Spleen (tissue), 11 donors: Measurements from ENCODE around the gene CDC5L. TPM values are rescaled to one million over a fixed set of nuclear protein-coding genes. Genes with fewer than 3 reads are reported as not detected.

Experiments used
- DNase-seq: peaks from one replicate; pipeline ENCODE4 v3.0.0-alpha.2; 2020
- H3K27ac ChIP-seq, 8 donors: fragments of 200-600 bp; sonication (generic) in 7 of 8; 1 replicate in 4 of 8; 2 replicates in 4 of 8; pipeline versions ENCODE4 v1.5.0 to v1.8.0; 2016 to 2021; ENCODE audit warnings: inconsistent platforms in 4 of 8, mild to moderate bottlenecking in 4 of 8, moderate library complexity in 1 of 8
- H3K27me3 ChIP-seq, 7 donors: fragments of 200-600 bp; sonication (generic) in 6 of 7; replicated peaks in 1 of 7; 1 replicate in 4 of 7; 2 replicates in 3 of 7; pipeline versions ENCODE4 v1.5.0 to v1.8.0; 2016 to 2021; ENCODE audit warnings: inconsistent platforms in 3 of 7, mild to moderate bottlenecking in 1 of 7
- H3K36me3 ChIP-seq, 6 donors: fragments of 200-600 bp; sonication (generic) in 5 of 6; 1 replicate in 4 of 6; 2 replicates in 2 of 6; pipeline versions ENCODE4 v1.5.0 to v1.8.0; 2016 to 2021; ENCODE audit warnings: inconsistent platforms in 2 of 6
- H3K4me1 ChIP-seq, 6 donors: fragments of 200-600 bp; sonication (generic) in 5 of 6; 1 replicate in 3 of 6; 2 replicates in 3 of 6; pipeline versions ENCODE4 v1.5.0 to v1.8.0; 2016 to 2021; ENCODE audit warnings: inconsistent platforms in 3 of 6
- H3K4me3 ChIP-seq, 8 donors: fragments of 200-600 bp; sonication (generic) in 7 of 8; 1 replicate in 4 of 8; 2 replicates in 4 of 8; pipeline versions ENCODE4 v1.5.0 to v1.8.0; 2016 to 2021; ENCODE audit warnings: inconsistent platforms in 4 of 8, mild to moderate bottlenecking in 4 of 8, moderate library complexity in 2 of 8
- H3K9me3 ChIP-seq, 8 donors: fragments of 200-600 bp; sonication (generic) in 7 of 8; 1 replicate in 4 of 8; 2 replicates in 4 of 8; pipeline versions ENCODE4 v1.5.0 to v1.8.0; 2016 to 2021; ENCODE audit warnings: inconsistent platforms in 4 of 8
- CTCF ChIP-seq, 11 experiments: fragments of 200-600 bp in 7 of 11; fragments of 450-650 bp in 4 of 11; sonication (generic) in 4 of 11; IDR thresholded peaks in 8 of 11; conservative IDR thresholded peaks in 3 of 11; 1 replicate in 7 of 11; 2 replicates in 4 of 11; pipeline versions ENCODE4 v1.4.0 to v1.8.0; 2016 to 2021; ENCODE audit warnings: antibody characterized with exemption in 11 of 11, inconsistent platforms in 4 of 11, mild to moderate bottlenecking in 1 of 11
- POLR2A ChIP-seq, 3 donors: fragments of 450-650 bp; IDR thresholded peaks; one replicate each; pipeline ENCODE4 v1.5.1; 2017; ENCODE audit warnings: antibody characterized with exemption in 3 of 3, mild to moderate bottlenecking in 1 of 3
- POLR2AphosphoS5 ChIP-seq, 3 donors: sonication (generic); formaldehyde crosslinking; IDR thresholded peaks; one replicate each; pipeline ENCODE4 v1.5.1; 2017; ENCODE audit warnings: antibody characterized with exemption in 3 of 3
- WGBS, 5 donors: extraction: QIAGEN DNeasy Blood & Tissue Kit in 3 of 5; methylation state at CpG; one replicate each; pipeline versions ENCODE4 v1.1.5 to v1.1.7; 2013 to 2018; 5-methylcytosine and 5-hydroxymethylcytosine counted together
- intact Hi-C: fragments of 100-400 bp; cut with DNase I; formaldehyde crosslinking; loops from one replicate; pipeline ENCODE4 v1.15.0; 2023; ENCODE audit warnings: low total_unique reads
- polyA plus RNA-seq, 3 donors: library from polyadenylated mRNA; stranded (reverse); fragments of 200-250 nt; gene quantifications; one replicate each; pipeline ENCODE4 v1.2.1, GENCODE V29; 2013
- total RNA-seq, 7 donors: library from RNA; depleted of rRNA in 3 of 7; stranded (reverse); fragments of >200 nt in 3 of 7; fragmentation: NEBNext Ultra II Directional in 4 of 7; extraction: Animal tissue kit (Norgen Biotek cat#: 25700) in 4 of 7; gene quantifications; one replicate each; pipeline versions ENCODE4 v1.1.0 to v1.2.1, GENCODE V29; 2016 to 2021
- donor health status: healthy with polysubstance abuse.
- donor health status: DM: no; HTN: no; CAD: no; lungs with moderate emphysema.
- donor health status: DM: no; HTN: no; CAD: no.
- donor health status: Bipolar disorder and iron deficiency.
- donor health status: healthy.
- donor health status: DM: no; HTN: no; CAD: no.
- donor health status: DM: yes; HTN: yes; CAD: no.

Gene CDC5L
- total and polyA plus RNA-seq, 10 donors, result 5.3 to 20.3 (median 18.1) TPM

DNA sequence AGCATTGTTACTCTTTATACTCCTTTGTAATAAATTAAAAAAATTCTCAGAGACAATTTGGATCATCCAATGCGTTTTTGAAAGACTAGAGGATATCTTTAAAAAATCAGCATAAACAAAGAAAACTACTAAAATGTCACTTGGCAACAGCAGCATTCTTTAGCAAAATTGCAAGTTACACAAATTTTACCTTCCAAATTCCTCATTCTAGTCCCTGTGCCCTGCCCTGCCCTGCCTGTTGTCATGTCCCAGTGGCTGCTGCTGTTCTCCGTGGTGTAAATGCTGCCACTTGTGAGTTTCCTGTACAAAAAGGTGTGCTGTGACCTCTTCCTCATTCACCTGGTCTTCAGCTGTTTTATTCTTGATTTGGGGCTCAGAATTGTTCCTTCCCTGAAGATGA lies 83.2 kb downstream of the CDC5L start:
- no peak overlapping the region for H3K4me3 ChIP-seq
- no peak overlapping the region for H3K27ac ChIP-seq
- TF ChIP-seq CTCF (IDR thresholded peaks at IDR 0.05 in 8 of 11, conservative IDR thresholded peaks at IDR 0.05 in 3 of 11) (no peak), POLR2AphosphoS5 (IDR thresholded peaks at IDR 0.05) (no peak), POLR2A (IDR thresholded peaks at IDR 0.05) (no peak)
- 57 to 73% (median 66%) methylated on average over 2 of the region's 2 CpGs for WGBS, 5 donors
- DNase-seq, result no peak
- peaks cover 3 to 6% (median 4%) of the 10 kb centered on the region in 6 donors for H3K4me1 ChIP-seq
- H3K36me3 ChIP-seq, result no peaks in the 10 kb centered on the region
- peaks cover 0 to 23% (median 0%) of the 10 kb centered on the region in 7 donors for H3K27me3 ChIP-seq
- intact Hi-C loops, result loop anchor here (10.0 kb wide), 3 partner anchors 184 to 1454 kb away; no protein-coding TSS in a partner anchor
- no peaks in the 10 kb centered on the region for H3K9me3 ChIP-seq

- Histone ChIP-seq H3K4me3 (no peak overlapping the region), H3K27ac (no peak overlapping the region), H3K36me3 (no peaks in the 10 kb centered on the region), H3K9me3 (no peaks in the 10 kb centered on the region), H3K4me1 (peaks cover 6 to 10% (median 8%) of the 10 kb centered on the region in 6 donors), H3K27me3 (peaks cover 0 to 27% (median 0%) of the 10 kb centered on the region in 7 donors)
- no peak for DNase-seq
- TF ChIP-seq CTCF (IDR thresholded peaks at IDR 0.05 in 8 of 11, conservative IDR thresholded peaks at IDR 0.05 in 3 of 11), result no peak
- TF ChIP-seq POLR2A (IDR thresholded peaks at IDR 0.05), result no peak
- no peak for TF ChIP-seq POLR2AphosphoS5 (IDR thresholded peaks at IDR 0.05)
- WGBS, 5 donors, result 88 to 93% (median 91%) methylated on average over 15 of the region's 15 CpGs
- intact Hi-C loops, result loop anchor here (10.0 kb wide), 3 partner anchors 183 to 1453 kb away; no protein-coding TSS in a partner anchor
Observed at GRCh38 chr6:44471271-44471981, 83.9 kb downstream of the CDC5L start.

- Histone ChIP-seq H3K9me3 (no peaks in the 10 kb centered on the region), H3K4me1 (peaks cover 6 to 10% (median 8%) of the 10 kb centered on the region in 6 donors), H3K27me3 (peaks cover 0 to 37% (median 0%) of the 10 kb centered on the region in 7 donors), H3K4me3 (no peak overlapping the region), H3K36me3 (no peaks in the 10 kb centered on the region), H3K27ac (no peak overlapping the region)
- no peak for DNase-seq
- intact Hi-C loops, result loop anchor here (10.0 kb wide), 3 partner anchors 182 to 1452 kb away; no protein-coding TSS in a partner anchor
- WGBS, 5 donors, result 75 to 93% (median 85%) methylated on average over 13 of the region's 13 CpGs
- TF ChIP-seq POLR2A (IDR thresholded peaks at IDR 0.05) (no peak), POLR2AphosphoS5 (IDR thresholded peaks at IDR 0.05) (no peak), CTCF (IDR thresholded peaks at IDR 0.05 in 8 of 11, conservative IDR thresholded peaks at IDR 0.05 in 3 of 11) (no peak)
Observed at GRCh38 chr6:44472250-44472945, 84.9 kb downstream of the CDC5L start.
